GM23248 (cell line): ENCODE data around the gene MON1B. TPM values are rescaled to one million over a fixed set of nuclear protein-coding genes. Genes with fewer than 3 reads are reported as not detected.

Experiments used
- DNase-seq: peaks from one replicate; pipeline ENCODE4 v3.0.0-alpha.2; 2015
- H2AFZ ChIP-seq: fragments of 200-600 bp; sonication (generic); 2 replicates; pipeline ENCODE4 v1.6.1; 2016; ENCODE audit warnings: antibody characterized with exemption
- H3F3A ChIP-seq: fragments of 200-600 bp; sonication (generic); 2 replicates; pipeline ENCODE4 v1.6.1; 2016; ENCODE audit warnings: mild to moderate bottlenecking, antibody characterized with exemption, mixed run types; ENCODE audit not compliant: insufficient read depth
- H3K27ac ChIP-seq: fragments of 200-600 bp; sonication (generic); 2 replicates; pipeline ENCODE4 v1.5.1; 2016; ENCODE audit warnings: mild to moderate bottlenecking
- H3K27me3 ChIP-seq: fragments of 200-600 bp; sonication (generic); replicated peaks from 2 replicates; pipeline ENCODE4 v1.6.1; 2016; ENCODE audit warnings: mild to moderate bottlenecking; ENCODE audit not compliant: insufficient read depth
- H3K36me3 ChIP-seq: fragments of 200-600 bp; sonication (generic); 2 replicates; pipeline ENCODE4 v1.6.1; 2016; ENCODE audit warnings: low read depth, mild to moderate bottlenecking
- H3K4me1 ChIP-seq: fragments of 200-600 bp; sonication (generic); 2 replicates; pipeline ENCODE4 v1.6.1; 2016; ENCODE audit warnings: mild to moderate bottlenecking; ENCODE audit not compliant: insufficient read depth
- H3K4me2 ChIP-seq: fragments of 200-600 bp; sonication (generic); one replicate; pipeline ENCODE4 v1.6.1; 2016; ENCODE audit warnings: mild to moderate bottlenecking; ENCODE audit not compliant: unreplicated experiment
- H3K4me3 ChIP-seq: fragments of 200-600 bp; sonication (generic); 2 replicates; pipeline ENCODE4 v1.5.1; 2016; ENCODE audit warnings: mild to moderate bottlenecking
- H3K79me2 ChIP-seq: fragments of 200-600 bp; sonication (generic); 2 replicates; pipeline ENCODE4 v1.6.1; 2016; ENCODE audit warnings: mild to moderate bottlenecking; ENCODE audit not compliant: insufficient read depth
- H3K9ac ChIP-seq: fragments of 200-600 bp; sonication (generic); 2 replicates; pipeline ENCODE4 v1.6.1; 2016; ENCODE audit warnings: mild to moderate bottlenecking
- H3K9me2 ChIP-seq: fragments of 200-600 bp; sonication (generic); 2 replicates; pipeline ENCODE4 v1.6.1; 2016; ENCODE audit warnings: mixed run types, mild to moderate bottlenecking, moderate library complexity; ENCODE audit not compliant: insufficient read depth
- H3K9me3 ChIP-seq: fragments of 200-600 bp; sonication (generic); one replicate; pipeline ENCODE4 v1.6.1; 2017; ENCODE audit warnings: low read depth
- H4K20me1 ChIP-seq: fragments of 200-600 bp; sonication (generic); 2 replicates; pipeline ENCODE4 v1.6.0; 2016; ENCODE audit not compliant: insufficient read depth
- EZH2 ChIP-seq: fragments of 200-600 bp; sonication (generic); IDR thresholded peaks from 2 replicates; pipeline ENCODE4 v1.6.1; 2018; ENCODE audit warnings: antibody characterized with exemption, mild to moderate bottlenecking; ENCODE audit not compliant: insufficient read depth, poor library complexity, severe bottlenecking
- EZH2phosphoT487 ChIP-seq: fragments of 200-600 bp; sonication (generic); IDR thresholded peaks from 2 replicates; pipeline ENCODE4 v1.6.1; 2018; ENCODE audit warnings: antibody characterized with exemption, moderate library complexity, mild to moderate bottlenecking, low read depth; ENCODE audit not compliant: insufficient read depth
- WGBS, 2 experiments: methylation state at CpG; one replicate each; pipeline ENCODE4 v1.1.6; 2015 to 2017; ENCODE audit warnings: low lambda C conversion rate in 2 of 2, low coverage in 1 of 2; ENCODE audit errors: missing lambda C conversion rate in 2 of 2; 5-methylcytosine and 5-hydroxymethylcytosine counted together
- in situ Hi-C: fragments of 300-500 bp; cut with MboI; formaldehyde crosslinking; loops from 2 replicates; pipeline ENCODE4 v1.15.0; 2020
- polyA plus RNA-seq: library from polyadenylated mRNA; unstranded; fragments of >200 nt; fragmentation: Nextera tagmentation; extraction: Ambion mirVana; gene quantifications from 2 replicates; pipeline ENCODE4 v1.2.1, GENCODE V29; 2016
- total RNA-seq: library from RNA; depleted of rRNA; stranded (reverse); fragments of >200 nt; shearing (Covaris generic); gene quantifications from 2 replicates; pipeline ENCODE4 v1.2.3, GENCODE V29; 2014

MON1B gene
- total and polyA plus RNA-seq, 2 experiments from 2014 or later = 9.3 to 22.8 TPM

GRCh38 chr16:77199211-77199610 is 8.2 kb downstream of the MON1B start, which contains the start of gene SYCE1L:
Gene SYCE1L, plus strand, starts transcription at chr16:77199408. Its CDS starts 44 bp downstream, at chr16:77199452.
- no peak within 1 kb of the TSS for H3K9ac ChIP-seq

GRCh38 chr16:77206533-77206932 is 15.5 kb downstream of the MON1B start:
- no peaks in the 10 kb centered on the region for H3K79me2 ChIP-seq
- no peaks in the 10 kb centered on the region for H3K9me3 ChIP-seq
- H3K4me3 ChIP-seq = no peak overlapping the region
- H3K27ac ChIP-seq = no peak overlapping the region
- H2AFZ ChIP-seq = no peak overlapping the region
- no peak overlapping the region for H3K4me2 ChIP-seq
- H3F3A ChIP-seq = no peaks in the 10 kb centered on the region
- no peaks in the 10 kb centered on the region for H3K4me1 ChIP-seq
- peaks cover 5% of the 10 kb centered on the region; the same call in 1 of the 2 replicates for H3K27me3 ChIP-seq
- TF ChIP-seq EZH2phosphoT487 = no peak
- no peak for TF ChIP-seq EZH2
- no peaks in the 10 kb centered on the region for H3K9me2 ChIP-seq
- H3K9ac ChIP-seq = no peak overlapping the region
- DNase-seq = peak; percentile 10
- H3K36me3 ChIP-seq = no peaks in the 10 kb centered on the region
- WGBS, 2 experiments = 75 to 87% methylated on average over 2 of the region's 2 CpGs
- H4K20me1 ChIP-seq = no peaks in the 10 kb centered on the region
- in situ Hi-C loops = no loop called here

More at GRCh38 chr16:77199211-77199610, 8.2 kb downstream of the MON1B start, which contains the start of gene SYCE1L:
- H4K20me1 ChIP-seq = no peaks in the 10 kb centered on the region
- H3F3A ChIP-seq = no peaks in the 10 kb centered on the region
- no peak for DNase-seq
- in situ Hi-C loops = loop anchor here (25.0 kb wide), 1 partner anchor 1712 kb away; the partner anchor contains the start of gene CHST6
- no peaks in the 10 kb centered on the region for H3K4me1 ChIP-seq
- no peak within 1 kb of the TSS for H3K4me2 ChIP-seq
- no peak within 1 kb of the TSS for H3K27ac ChIP-seq
- H3K9me3 ChIP-seq = no peaks in the 10 kb centered on the region
- 98 to 99% methylated on average over 18 of the region's 18 CpGs for WGBS, 2 experiments
- no peak for TF ChIP-seq EZH2
- no peak for TF ChIP-seq EZH2phosphoT487
- H3K4me3 ChIP-seq = no peak within 1 kb of the TSS
- no peaks in the 10 kb centered on the region for H3K27me3 ChIP-seq
- H3K9me2 ChIP-seq = no peaks in the 10 kb centered on the region
- H3K36me3 ChIP-seq = peaks cover 4% of the 10 kb centered on the region; the same call in 1 of the 2 replicates
- no peak within 1 kb of the TSS for H2AFZ ChIP-seq
- no peaks in the 10 kb centered on the region for H3K79me2 ChIP-seq

- TF ChIP-seq EZH2phosphoT487 (no peak), EZH2 (no peak)
- Histone ChIP-seq H3K9me3 (no peaks in the 10 kb centered on the region), H3K27me3 (peaks cover 8% of the 10 kb centered on the region; the same call in 1 of the 2 replicates), H3K79me2 (no peaks in the 10 kb centered on the region), H3K36me3 (no peaks in the 10 kb centered on the region), H3K27ac (no peak overlapping the region), H3K9me2 (no peaks in the 10 kb centered on the region), H4K20me1 (no peaks in the 10 kb centered on the region), H3K9ac (no peak overlapping the region), H3K4me3 (no peak overlapping the region), H3K4me2 (no peak overlapping the region), H3F3A (no peaks in the 10 kb centered on the region), H2AFZ (no peak overlapping the region), H3K4me1 (no peaks in the 10 kb centered on the region)
- WGBS, 2 experiments = 61 to 65% methylated on average over 5 of the region's 5 CpGs
- no peak for DNase-seq
- in situ Hi-C loops = no loop called here
These were observed 16.0 kb downstream of the MON1B start for GRCh38 chr16:77207030-77207429.

- no peak overlapping the region for H3K27ac ChIP-seq
- no peak overlapping the region for H2AFZ ChIP-seq
- no peaks in the 10 kb centered on the region for H3K9me2 ChIP-seq
- H3K36me3 ChIP-seq = no peaks in the 10 kb centered on the region
- no peak overlapping the region for H3K4me3 ChIP-seq
- DNase-seq = no peak
- TF ChIP-seq EZH2phosphoT487 (no peak), EZH2 (no peak)
- no peak overlapping the region for H3K4me2 ChIP-seq
- no peaks in the 10 kb centered on the region for H3K79me2 ChIP-seq
- H3K27me3 ChIP-seq = peaks cover 14% of the 10 kb centered on the region; the same call in 1 of the 2 replicates
- H4K20me1 ChIP-seq = no peaks in the 10 kb centered on the region
- no peak overlapping the region for H3K9ac ChIP-seq
- in situ Hi-C loops = no loop called here
- 94 to 95% methylated on average over 3 of the region's 3 CpGs for WGBS, 2 experiments
- no peaks in the 10 kb centered on the region for H3K9me3 ChIP-seq
- no peaks in the 10 kb centered on the region for H3F3A ChIP-seq
- H3K4me1 ChIP-seq = no peaks in the 10 kb centered on the region
These were observed 17.4 kb downstream of the MON1B start for GRCh38 chr16:77208382-77208781.
